ENCODE data around the gene RGS10. TPM values are rescaled to one million over a fixed set of nuclear protein-coding genes. Genes with fewer than 3 reads are reported as not detected.

The RGS10 gene
- total RNA-seq, 4 donors from 2014 or later, result 3.0 to 64.2 (median 12.0) TPM

DNA sequence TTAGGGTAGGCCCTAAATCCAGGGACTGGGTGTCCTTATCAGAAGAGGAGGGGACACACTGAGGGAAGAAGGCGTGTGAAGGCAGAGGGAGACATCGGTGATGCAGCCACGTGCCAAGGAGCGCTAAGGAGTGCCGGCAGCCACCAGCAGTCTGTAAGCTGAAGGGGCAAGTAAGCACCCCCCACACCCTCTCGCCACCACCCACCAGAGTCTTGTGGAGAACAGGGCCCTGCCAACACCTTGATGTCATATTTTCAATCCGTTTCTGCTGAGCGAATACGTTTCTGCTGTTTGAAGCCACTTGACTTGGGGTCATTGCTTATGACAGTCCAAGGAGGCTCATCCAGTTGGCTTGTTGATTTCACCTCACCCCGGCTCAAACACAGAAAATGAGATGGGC is 37.9 kb downstream of the RGS10 start:
- no peaks in the 10 kb centered on the region for H3K4me1 ChIP-seq
- TF ChIP-seq, protein P1, sequence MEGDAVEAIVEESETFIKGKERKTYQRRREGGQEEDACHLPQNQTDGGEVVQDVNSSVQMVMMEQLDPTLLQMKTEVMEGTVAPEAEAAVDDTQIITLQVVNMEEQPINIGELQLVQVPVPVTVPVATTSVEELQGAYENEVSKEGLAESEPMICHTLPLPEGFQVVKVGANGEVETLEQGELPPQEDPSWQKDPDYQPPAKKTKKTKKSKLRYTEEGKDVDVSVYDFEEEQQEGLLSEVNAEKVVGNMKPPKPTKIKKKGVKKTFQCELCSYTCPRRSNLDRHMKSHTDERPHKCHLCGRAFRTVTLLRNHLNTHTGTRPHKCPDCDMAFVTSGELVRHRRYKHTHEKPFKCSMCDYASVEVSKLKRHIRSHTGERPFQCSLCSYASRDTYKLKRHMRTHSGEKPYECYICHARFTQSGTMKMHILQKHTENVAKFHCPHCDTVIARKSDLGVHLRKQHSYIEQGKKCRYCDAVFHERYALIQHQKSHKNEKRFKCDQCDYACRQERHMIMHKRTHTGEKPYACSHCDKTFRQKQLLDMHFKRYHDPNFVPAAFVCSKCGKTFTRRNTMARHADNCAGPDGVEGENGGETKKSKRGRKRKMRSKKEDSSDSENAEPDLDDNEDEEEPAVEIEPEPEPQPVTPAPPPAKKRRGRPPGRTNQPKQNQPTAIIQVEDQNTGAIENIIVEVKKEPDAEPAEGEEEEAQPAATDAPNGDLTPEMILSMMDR (IDR thresholded peaks at IDR 0.05 in 4 of 5, conservative IDR thresholded peaks at IDR 0.05 in 1 of 5), result no peak
- no peak for TF ChIP-seq POLR2A (IDR thresholded peaks at IDR 0.05)
- H3K36me3 ChIP-seq, result no peaks in the 10 kb centered on the region
- H3K27me3 ChIP-seq, result no peaks in the 10 kb centered on the region
- intact Hi-C loops (cut with DNase I; ENCODE audit: low total_unique reads) (no loop called here), in situ Hi-C loops (cut with MboI; ENCODE audit: low sequenced_read_pairs in 4 of 4) (no loop called here)
- no peaks in the 10 kb centered on the region for H3K9me3 ChIP-seq
- H3K4me3 ChIP-seq, result no peak overlapping the region
- no peak overlapping the region for H3K27ac ChIP-seq
- no peak for DNase-seq
- no peak for ATAC-seq

DNA sequence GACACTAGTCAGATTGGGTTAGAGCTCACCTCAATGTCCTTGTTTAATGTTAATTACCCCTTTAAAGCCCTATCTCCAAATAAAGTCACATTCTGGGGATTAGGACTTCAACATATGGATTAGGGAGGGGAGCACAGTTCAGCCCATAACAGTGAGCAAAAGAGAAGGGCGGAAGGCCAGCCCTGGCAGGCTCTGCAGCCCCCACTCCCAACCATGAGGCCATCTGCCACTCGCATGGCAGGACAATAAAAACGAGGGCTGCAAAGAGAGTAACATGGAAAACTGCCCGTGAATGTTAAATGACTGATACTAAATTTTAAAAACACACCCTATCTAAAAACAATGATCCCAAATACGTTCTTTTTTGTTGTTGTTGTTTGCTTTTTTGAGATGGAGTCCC is 38.7 kb downstream of the RGS10 start:
- DNase-seq (no peak), ATAC-seq (no peak)
- Histone ChIP-seq H3K27ac (no peak overlapping the region), H3K36me3 (no peaks in the 10 kb centered on the region), H3K4me1 (no peaks in the 10 kb centered on the region), H3K4me3 (no peak overlapping the region), H3K27me3 (no peaks in the 10 kb centered on the region), H3K9me3 (no peaks in the 10 kb centered on the region)
- intact Hi-C loops (cut with DNase I; ENCODE audit: low total_unique reads), result no loop called here
- TF ChIP-seq, protein P1 (IDR thresholded peaks at IDR 0.05 in 4 of 5, conservative IDR thresholded peaks at IDR 0.05 in 1 of 5), result no peak
- no peak for TF ChIP-seq POLR2A (IDR thresholded peaks at IDR 0.05)
- in situ Hi-C loops (cut with MboI; ENCODE audit: low sequenced_read_pairs in 4 of 4), result no loop called here

DNA sequence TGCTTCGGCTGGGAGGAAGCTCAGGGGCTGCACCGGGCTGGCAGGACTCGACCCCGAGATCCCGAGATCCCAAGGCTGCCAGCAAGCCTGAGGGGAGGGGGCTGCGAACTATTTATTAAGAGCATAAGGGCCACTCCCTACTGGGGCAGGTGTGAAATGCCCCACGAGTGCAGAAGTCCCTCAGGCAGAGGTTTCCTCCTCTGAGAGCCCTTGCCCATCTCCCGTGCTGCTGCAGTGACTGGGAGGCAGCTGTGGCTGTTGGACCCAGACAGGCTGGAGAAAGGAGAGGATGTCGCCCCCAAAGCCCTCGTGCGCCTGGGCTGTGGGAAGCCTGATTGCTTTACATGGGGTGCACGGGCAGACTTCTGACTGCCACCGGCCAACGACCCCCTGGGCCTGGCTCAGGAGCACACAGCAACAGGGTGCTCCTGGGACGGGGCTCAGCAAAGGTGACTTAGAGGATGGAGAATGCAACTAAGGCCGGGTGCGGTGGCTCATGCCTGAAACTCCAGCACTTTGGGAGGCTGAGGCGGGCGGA is 39.8 kb downstream of the RGS10 start:
- TF ChIP-seq POLR2A (IDR thresholded peaks at IDR 0.05), result no peak
- TF ChIP-seq, protein P1 (IDR thresholded peaks at IDR 0.05 in 4 of 5, conservative IDR thresholded peaks at IDR 0.05 in 1 of 5), result no peak
- no peak overlapping the region for H3K4me3 ChIP-seq
- H3K4me1 ChIP-seq, result no peaks in the 10 kb centered on the region
- no peaks in the 10 kb centered on the region for H3K9me3 ChIP-seq
- DNase-seq (no peak), ATAC-seq (no peak)
- in situ Hi-C loops (cut with MboI; ENCODE audit: low sequenced_read_pairs in 4 of 4), result no loop called here
- no peaks in the 10 kb centered on the region for H3K36me3 ChIP-seq
- H3K27ac ChIP-seq, result no peak overlapping the region
- intact Hi-C loops (cut with DNase I; ENCODE audit: low total_unique reads), result no loop called here
- no peaks in the 10 kb centered on the region for H3K27me3 ChIP-seq

- no peak for TF ChIP-seq POLR2A (IDR thresholded peaks at IDR 0.05)
- TF ChIP-seq, protein P1 (IDR thresholded peaks at IDR 0.05 in 4 of 5, conservative IDR thresholded peaks at IDR 0.05 in 1 of 5), result no peak
- no peaks in the 10 kb centered on the region for H3K36me3 ChIP-seq
- in situ Hi-C loops (cut with MboI; ENCODE audit: low sequenced_read_pairs in 4 of 4) (no loop called here), intact Hi-C loops (cut with DNase I; ENCODE audit: low total_unique reads) (no loop called here)
- no peak overlapping the region for H3K4me3 ChIP-seq
- DNase-seq, result no peak
- H3K27me3 ChIP-seq, result no peaks in the 10 kb centered on the region
- H3K9me3 ChIP-seq, result no peaks in the 10 kb centered on the region
- H3K27ac ChIP-seq, result no peak overlapping the region
- no peak for ATAC-seq
- H3K4me1 ChIP-seq, result no peaks in the 10 kb centered on the region
Measured at GRCh38 chr10:119502209-119502608, 40.3 kb downstream of the RGS10 start.

GRCh38 chr10:119501690-119502089 is 40.8 kb downstream of the RGS10 start:
- Histone ChIP-seq H3K27me3 (no peaks in the 10 kb centered on the region), H3K4me3 (no peak overlapping the region), H3K4me1 (no peaks in the 10 kb centered on the region), H3K27ac (no peak overlapping the region), H3K9me3 (no peaks in the 10 kb centered on the region), H3K36me3 (no peaks in the 10 kb centered on the region)
- in situ Hi-C loops (cut with MboI; ENCODE audit: low sequenced_read_pairs in 4 of 4) (no loop called here), intact Hi-C loops (cut with DNase I; ENCODE audit: low total_unique reads) (no loop called here)
- TF ChIP-seq, protein P1 (IDR thresholded peaks at IDR 0.05 in 4 of 5, conservative IDR thresholded peaks at IDR 0.05 in 1 of 5), result no peak
- TF ChIP-seq POLR2A (IDR thresholded peaks at IDR 0.05), result no peak
- DNase-seq (no peak), ATAC-seq (no peak)
